T47D (cell line): ENCODE results near the gene PCDHGB5.
"Not testable (repeated sequence)": the region's sequence is repeated elsewhere in the genome, so short reads cannot be mapped to it uniquely, and the experiment has no call there.

Experiments used
- DNase-seq, 2 experiments: peaks; one replicate each; pipeline versions ENCODE4 v3.0.0 to v3.0.0-alpha.2; 2011 to 2012; ENCODE audit warnings: low read depth in 1 of 2, low spot score in 1 of 2
- JUND ChIP-seq: IDR thresholded peaks from 2 replicates; pipeline ENCODE4 v1.6.1; 2012; ENCODE audit warnings: low read depth
- in situ Hi-C: cut with HindIII; loops from 2 replicates; pipeline ENCODE4 v1.10.0; 2016; ENCODE audit warnings: low sequenced_read_pairs, low pct_unique_long_range_greater_than_20kb

Gene PCDHGB5

DNA sequence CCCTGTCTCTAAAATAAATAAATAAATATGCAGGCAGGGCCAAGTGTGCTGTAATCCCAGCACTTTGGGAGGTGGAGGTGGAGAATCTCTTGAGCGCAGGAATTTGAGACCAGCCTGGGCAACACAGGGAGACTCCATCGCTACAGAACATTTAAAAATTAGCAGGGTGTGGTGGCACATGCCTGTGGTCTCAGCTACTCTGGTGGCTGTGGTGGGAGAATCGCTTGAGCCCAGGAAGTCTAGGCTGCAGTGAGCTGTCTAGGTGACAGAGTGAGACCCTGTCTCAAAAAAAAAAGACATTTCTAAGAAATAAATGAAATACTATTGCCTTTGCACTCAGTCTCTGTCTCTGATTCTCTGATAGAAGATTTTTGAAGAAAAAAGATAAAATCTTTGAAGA, 13.8 kb downstream of the PCDHGB5 start:
- no peak for DNase-seq
- no peak for TF ChIP-seq JUND
- in situ Hi-C loops = no loop called here

DNA sequence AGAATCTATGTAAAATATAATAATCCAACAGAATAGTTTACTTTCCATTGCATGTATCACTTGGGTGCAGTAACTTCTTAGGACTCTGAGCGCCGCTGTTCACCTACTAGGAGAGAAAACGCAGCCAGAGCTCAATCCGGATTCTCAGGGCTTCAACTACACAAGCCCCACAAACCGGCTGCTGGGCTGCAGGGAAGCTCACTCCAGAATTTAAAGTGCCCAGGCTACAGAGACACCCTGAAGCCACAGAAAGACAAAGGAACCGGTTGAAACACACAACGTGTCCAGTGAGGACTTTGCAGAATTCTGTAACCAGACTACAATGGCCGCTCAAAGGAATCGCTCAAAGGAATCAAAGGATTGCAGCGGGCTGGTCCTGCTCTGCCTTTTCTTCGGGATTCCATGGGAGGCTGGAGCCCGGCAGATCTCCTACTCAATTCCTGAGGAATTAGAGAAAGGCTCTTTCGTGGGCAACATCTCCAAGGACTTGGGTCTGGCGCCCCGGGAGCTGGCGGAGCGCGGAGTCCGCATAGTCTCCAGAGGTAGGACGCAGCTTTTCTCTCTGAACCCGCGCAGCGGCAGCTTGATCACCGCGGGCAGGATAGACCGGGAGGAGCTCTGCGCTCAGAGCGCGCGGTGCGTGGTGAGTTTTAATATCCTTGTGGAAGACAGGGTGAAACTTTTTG, 15.2 kb downstream of the PCDHGB5 start, which contains the start of gene PCDHGA10:
PCDHGA10 (plus strand) TSS at position 134 of the 686 bp plus-strand sequence; CDS start at position 323, 189 bp downstream.
- DNase-seq = peak; percentile 93
- no peak for TF ChIP-seq JUND
- in situ Hi-C loops = no loop called here

DNA sequence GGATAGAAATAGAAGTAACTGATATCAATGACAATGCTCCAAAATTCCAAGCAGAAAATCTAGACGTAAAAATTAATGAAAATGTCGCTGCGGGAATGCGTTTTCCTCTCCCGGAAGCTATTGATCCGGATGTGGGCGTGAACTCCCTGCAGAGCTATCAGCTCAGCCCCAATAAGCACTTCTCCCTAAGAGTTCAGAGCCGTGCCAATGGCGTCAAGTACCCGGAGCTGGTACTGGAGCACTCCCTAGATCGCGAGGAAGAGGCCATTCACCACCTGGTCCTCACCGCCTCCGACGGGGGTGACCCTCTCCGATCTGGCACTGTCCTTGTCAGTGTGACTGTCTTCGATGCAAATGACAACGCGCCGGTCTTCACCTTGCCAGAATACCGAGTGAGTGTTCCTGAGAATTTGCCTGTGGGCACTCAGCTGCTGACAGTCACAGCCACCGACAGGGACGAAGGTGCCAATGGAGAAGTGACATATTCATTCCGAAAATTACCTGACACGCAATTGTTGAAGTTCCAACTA, 15.9 kb downstream of the PCDHGB5 start:
- in situ Hi-C loops = no loop called here
- DNase-seq = peak; percentile 72 to 92
- TF ChIP-seq JUND = no peak

DNA sequence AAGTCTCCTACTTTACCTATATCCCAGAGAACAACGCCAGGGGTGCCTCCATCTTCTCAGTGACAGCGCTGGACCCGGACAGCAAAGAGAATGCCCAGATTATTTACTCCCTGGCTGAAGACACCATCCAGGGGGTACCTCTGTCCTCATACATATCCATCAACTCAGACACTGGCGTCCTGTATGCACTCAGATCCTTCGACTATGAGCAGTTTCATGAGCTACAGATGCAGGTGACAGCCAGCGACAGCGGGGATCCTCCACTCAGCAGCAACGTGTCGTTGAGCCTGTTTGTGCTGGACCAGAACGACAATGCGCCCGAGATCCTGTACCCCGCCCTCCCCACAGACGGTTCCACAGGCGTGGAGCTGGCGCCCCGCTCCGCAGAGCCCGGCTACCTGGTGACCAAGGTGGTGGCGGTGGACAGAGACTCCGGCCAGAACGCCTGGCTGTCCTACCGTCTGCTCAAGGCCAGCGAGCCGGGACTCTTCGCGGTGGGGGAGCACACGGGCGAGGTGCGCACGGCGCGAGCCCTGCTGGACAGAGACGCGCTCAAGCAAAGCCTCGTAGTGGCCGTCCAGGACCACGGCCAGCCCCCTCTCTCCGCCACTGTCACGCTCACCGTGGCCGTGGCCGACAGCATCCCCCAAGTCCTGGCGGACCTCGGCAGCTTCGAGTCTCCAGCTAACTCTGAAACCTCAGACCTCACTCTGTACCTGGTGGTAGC, 17.0 kb downstream of the PCDHGB5 start:
- DNase-seq, in situ Hi-C loops: not testable (repeated sequence)

DNA sequence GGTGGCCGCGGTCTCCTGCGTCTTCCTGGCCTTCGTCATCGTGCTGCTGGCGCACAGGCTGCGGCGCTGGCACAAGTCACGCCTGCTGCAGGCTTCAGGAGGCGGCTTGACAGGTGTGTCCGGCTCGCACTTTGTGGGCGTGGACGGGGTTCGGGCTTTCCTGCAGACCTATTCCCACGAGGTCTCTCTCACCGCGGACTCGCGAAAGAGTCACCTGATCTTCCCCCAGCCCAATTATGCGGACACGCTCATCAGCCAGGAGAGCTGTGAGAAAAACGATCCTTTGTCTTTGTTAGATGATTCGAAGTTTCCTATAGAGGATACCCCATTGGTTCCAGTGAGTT, 17.5 kb downstream of the PCDHGB5 start:
- DNase-seq, in situ Hi-C loops: not testable (repeated sequence)

DNA sequence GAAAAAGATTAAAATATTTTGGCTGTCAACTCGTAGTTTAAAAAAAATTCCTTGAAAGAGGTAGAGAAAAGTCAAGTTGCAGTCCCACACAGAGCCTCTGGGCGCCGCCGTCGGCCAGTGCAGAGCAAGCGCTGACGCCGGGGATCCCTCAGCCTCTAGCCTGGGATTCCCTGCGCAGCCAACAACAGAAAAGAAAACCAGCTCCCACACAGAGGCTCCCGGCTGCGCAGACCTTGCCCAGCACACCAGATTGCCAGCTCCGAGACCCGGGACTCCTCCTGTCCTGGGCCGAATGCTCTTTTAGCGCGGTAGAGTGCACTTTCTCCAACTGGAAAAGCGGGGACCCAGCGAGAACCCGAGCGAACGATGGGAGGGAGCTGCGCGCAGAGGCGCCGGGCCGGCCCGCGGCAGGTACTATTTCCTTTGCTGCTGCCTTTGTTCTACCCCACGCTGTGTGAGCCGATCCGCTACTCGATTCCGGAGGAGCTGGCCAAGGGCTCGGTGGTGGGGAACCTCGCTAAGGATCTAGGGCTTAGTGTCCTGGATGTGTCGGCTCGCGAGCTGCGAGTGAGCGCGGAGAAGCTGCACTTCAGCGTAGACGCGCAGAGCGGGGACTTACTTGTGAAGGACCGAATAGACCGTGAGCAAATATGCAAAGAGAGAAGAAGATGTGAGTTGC, 19.9 kb downstream of the PCDHGB5 start, which contains the start of gene PCDHGB7:
PCDHGB7 (plus strand) TSS at position 184 of the 679 bp plus-strand sequence; CDS start at position 367, 183 bp downstream.
- DNase-seq, in situ Hi-C loops: not testable (repeated sequence)

DNA sequence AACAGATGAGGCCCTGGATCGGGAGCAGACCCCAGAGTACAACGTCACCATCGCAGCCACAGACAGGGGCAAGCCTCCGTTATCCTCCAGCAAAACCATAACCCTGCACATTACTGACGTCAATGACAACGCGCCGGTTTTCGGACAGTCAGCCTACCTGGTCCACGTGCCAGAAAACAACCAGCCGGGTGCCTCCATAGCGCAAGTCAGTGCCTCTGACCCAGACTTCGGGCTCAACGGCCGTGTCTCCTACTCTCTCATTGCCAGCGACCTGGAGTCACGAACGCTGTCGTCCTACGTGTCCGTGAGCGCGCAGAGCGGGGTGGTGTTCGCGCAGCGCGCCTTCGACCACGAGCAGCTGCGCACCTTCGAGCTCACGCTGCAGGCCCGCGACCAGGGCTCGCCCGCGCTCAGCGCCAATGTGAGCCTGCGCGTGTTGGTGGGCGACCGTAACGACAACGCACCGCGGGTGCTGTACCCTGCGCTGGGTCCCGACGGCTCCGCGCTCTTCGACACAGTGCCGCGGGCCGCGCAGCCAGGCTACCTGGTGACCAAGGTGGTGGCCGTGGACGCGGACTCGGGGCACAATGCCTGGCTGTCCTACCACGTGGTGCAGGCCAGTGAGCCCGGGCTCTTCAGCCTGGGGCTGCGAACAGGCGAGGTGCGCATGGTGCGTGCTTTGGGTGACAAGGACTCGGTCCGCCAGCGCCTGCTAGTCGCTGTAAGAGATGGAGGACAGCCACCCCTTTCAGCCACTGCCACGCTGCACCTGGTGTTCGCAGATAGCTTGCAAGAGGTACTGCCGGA, 21.5 kb downstream of the PCDHGB5 start:
- in situ Hi-C loops = no loop called here

DNA sequence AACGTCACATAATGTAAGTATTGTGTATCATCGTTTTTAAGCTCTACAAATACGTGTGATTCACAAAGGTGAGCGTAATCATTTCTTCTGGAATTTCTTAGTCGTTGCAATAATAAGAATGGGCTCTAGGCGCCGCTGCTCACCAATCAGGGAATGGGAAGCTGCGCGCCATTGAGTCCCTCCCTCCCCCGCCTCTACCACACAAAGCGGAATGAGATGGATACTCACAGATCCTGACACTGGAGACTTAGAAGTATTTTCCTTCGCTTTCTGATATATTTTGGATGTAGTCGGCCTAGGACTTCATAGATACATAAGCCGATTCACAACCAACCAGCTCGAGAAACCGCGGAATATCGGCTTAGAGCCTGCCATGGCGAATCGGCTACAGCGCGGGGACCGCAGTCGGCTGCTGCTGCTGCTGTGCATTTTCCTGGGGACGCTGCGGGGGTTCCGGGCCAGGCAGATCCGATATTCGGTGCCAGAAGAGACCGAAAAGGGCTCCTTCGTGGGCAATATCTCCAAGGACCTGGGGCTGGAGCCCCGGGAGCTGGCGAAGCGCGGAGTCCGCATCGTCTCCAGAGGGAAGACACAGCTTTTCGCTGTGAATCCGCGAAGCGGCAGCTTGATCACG, 23.2 kb downstream of the PCDHGB5 start, which contains the start of gene PCDHGA11:
PCDHGA11 (plus strand) TSS at position 197 of the 634 bp plus-strand sequence; CDS start at position 374, 177 bp downstream.
- in situ Hi-C loops = no loop called here
- no peak for DNase-seq
- TF ChIP-seq JUND = no peak

More for the DNA sequence above, 21.5 kb downstream of the PCDHGB5 start:
- DNase-seq = no peak
- no peak for TF ChIP-seq JUND

DNA sequence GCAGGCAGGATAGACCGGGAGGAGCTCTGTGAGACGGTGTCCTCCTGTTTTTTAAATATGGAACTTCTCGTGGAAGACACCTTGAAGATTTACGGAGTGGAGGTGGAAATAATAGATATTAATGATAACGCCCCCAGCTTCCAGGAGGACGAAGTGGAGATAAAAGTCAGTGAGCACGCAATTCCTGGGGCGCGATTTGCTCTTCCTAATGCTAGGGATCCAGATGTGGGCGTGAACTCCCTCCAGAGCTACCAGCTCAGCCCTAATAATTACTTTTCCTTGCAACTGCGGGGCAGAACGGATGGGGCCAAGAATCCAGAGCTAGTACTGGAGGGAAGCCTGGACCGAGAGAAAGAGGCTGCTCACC, 23.7 kb downstream of the PCDHGB5 start:
- no peak for DNase-seq
- no peak for TF ChIP-seq JUND
- in situ Hi-C loops = no loop called here

DNA sequence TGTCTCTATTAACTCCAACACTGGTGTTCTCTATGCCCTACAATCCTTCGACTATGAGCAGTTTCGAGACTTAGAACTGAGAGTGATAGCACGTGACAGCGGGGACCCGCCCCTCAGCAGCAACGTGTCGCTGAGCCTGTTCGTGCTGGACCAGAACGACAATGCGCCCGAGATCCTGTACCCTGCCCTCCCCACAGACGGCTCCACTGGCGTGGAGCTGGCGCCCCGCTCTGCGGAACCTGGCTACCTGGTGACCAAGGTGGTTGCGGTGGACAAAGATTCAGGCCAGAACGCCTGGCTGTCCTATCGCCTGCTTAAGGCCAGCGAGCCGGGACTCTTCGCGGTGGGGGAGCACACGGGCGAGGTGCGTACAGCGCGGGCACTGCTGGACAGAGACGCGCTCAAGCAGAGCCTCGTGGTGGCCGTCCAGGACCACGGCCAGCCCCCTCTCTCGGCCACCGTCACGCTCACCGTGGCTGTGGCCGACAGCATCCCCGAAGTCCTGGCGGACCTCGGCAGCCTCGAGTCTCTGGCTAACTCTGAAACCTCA, 25.1 kb downstream of the PCDHGB5 start:
- DNase-seq = no peak

DNA sequence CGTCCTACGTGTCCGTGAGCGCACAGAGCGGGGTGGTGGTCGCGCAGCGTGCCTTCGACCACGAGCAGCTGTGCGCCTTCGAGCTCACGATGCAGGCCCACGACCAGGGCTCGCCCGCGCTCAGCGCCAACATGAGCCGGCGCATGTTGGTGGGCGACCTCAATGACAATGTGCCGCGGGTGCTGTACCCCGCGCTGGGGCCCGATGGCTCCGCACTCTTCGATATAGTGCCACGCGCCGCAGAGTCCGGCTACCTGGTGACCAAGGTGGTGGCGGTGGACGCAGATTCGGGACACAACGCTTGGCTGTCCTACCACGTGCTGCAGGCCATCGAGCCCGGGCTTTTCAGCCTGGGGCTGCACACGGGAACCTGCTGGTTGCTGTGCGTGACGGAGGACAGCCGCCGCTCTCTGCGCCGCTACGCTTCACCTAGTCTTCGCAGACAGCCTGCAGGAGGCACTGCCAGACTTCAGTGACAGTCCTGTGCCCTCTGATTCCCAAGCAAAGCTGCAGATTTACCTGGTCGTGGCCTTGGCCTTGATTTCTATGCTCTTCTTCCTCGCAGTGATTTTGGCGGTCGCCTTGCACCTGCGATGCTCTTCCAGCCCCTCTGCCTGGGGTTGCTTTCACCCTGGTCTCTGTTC, 30.2 kb downstream of the PCDHGB5 start:
- in situ Hi-C loops = no loop called here

More for the DNA sequence above, 25.1 kb downstream of the PCDHGB5 start:
- in situ Hi-C loops = no loop called here
- TF ChIP-seq JUND = no peak

More for the DNA sequence above, 30.2 kb downstream of the PCDHGB5 start:
- TF ChIP-seq JUND = no peak
- no peak for DNase-seq
